ENCODE data around the gene WDR53. TPM values are rescaled to one million over a fixed set of nuclear protein-coding genes. Genes with fewer than 3 reads are reported as not detected.

Gene WDR53
- polyA plus RNA-seq, 1 donor from 2014 or later, result 4.3 TPM

GRCh38 chr3:196531418-196531817, 36.9 kb downstream of the WDR53 start:
- H2AFZ ChIP-seq (ENCODE audit: low read depth, low read length), result no peak overlapping the region
- TF ChIP-seq TAF1 (IDR thresholded peaks at IDR 0.05; ENCODE audit: low read depth) (no peak), MXI1 (conservative IDR thresholded peaks at IDR 0.05; ENCODE audit: poor library complexity, severe bottlenecking) (no peak), RAD21 (conservative IDR thresholded peaks at IDR 0.05) (no peak), EP300 (conservative IDR thresholded peaks at IDR 0.05; ENCODE audit: poor library complexity, severe bottlenecking) (no peak), CTCF (IDR thresholded peaks at IDR 0.05; ENCODE audit: poor library complexity, severe bottlenecking) (no peak), REST (IDR thresholded peaks at IDR 0.05; ENCODE audit: borderline replicate concordance) (no peak)
- no peaks in the 10 kb centered on the region for H3K79me2 ChIP-seq (replicated peaks; ENCODE audit: insufficient read depth, low read length)
- no peaks in the 10 kb centered on the region for H4K20me1 ChIP-seq (ENCODE audit: insufficient read depth)
- H3F3A ChIP-seq (ENCODE audit: insufficient read depth, low read length, poor library complexity, severe bottlenecking), result no peaks in the 10 kb centered on the region
- no peak overlapping the region for H3K4me2 ChIP-seq (ENCODE audit: low read length)
- no peak overlapping the region for H3K27ac ChIP-seq (ENCODE audit: low read length)
- no peaks in the 10 kb centered on the region for H3K9me2 ChIP-seq (ENCODE audit: insufficient read depth, low read length)
- H3K9ac ChIP-seq (ENCODE audit: low read length), result no peak overlapping the region
- H3K27me3 ChIP-seq (ENCODE audit: insufficient read depth, low read depth, low read length), result no peaks in the 10 kb centered on the region
- no peaks in the 10 kb centered on the region for H3K36me3 ChIP-seq (ENCODE audit: insufficient read depth, low read length)
- no peak overlapping the region for H3K4me3 ChIP-seq (ENCODE audit: low read length)
- H3K9me3 ChIP-seq (ENCODE audit: low read length), result no peaks in the 10 kb centered on the region

GRCh38 chr3:196528639-196529233, 39.6 kb downstream of the WDR53 start:
- Histone ChIP-seq H3K9ac (ENCODE audit: low read length) (no peak overlapping the region), H3K27me3 (ENCODE audit: insufficient read depth, low read depth, low read length) (no peaks in the 10 kb centered on the region), H2AFZ (ENCODE audit: low read depth, low read length) (no peak overlapping the region), H3K9me3 (ENCODE audit: low read length) (no peaks in the 10 kb centered on the region), H3K79me2 (replicated peaks; ENCODE audit: insufficient read depth, low read length) (no peaks in the 10 kb centered on the region), H4K20me1 (ENCODE audit: insufficient read depth) (no peaks in the 10 kb centered on the region), H3F3A (ENCODE audit: insufficient read depth, low read length, poor library complexity, severe bottlenecking) (no peaks in the 10 kb centered on the region), H3K27ac (ENCODE audit: low read length) (no peak overlapping the region), H3K9me2 (ENCODE audit: insufficient read depth, low read length) (no peaks in the 10 kb centered on the region), H3K4me3 (ENCODE audit: low read length) (no peak overlapping the region), H3K36me3 (ENCODE audit: insufficient read depth, low read length) (no peaks in the 10 kb centered on the region), H3K4me2 (ENCODE audit: low read length) (no peak overlapping the region)
- TF ChIP-seq RAD21 (conservative IDR thresholded peaks at IDR 0.05) (no peak), TAF1 (IDR thresholded peaks at IDR 0.05; ENCODE audit: low read depth) (no peak), MXI1 (conservative IDR thresholded peaks at IDR 0.05; ENCODE audit: poor library complexity, severe bottlenecking) (no peak), CTCF (IDR thresholded peaks at IDR 0.05; ENCODE audit: poor library complexity, severe bottlenecking) (no peak), EP300 (conservative IDR thresholded peaks at IDR 0.05; ENCODE audit: poor library complexity, severe bottlenecking) (no peak), SMC3 (conservative IDR thresholded peaks at IDR 0.05; ENCODE audit: poor library complexity) (no peak), EZH2 (IDR thresholded peaks at IDR 0.05; ENCODE audit: borderline replicate concordance, insufficient read depth, low read length, poor library complexity, severe bottlenecking) (no peak), POLR2AphosphoS5 (IDR thresholded peaks at IDR 0.05) (no peak), REST (IDR thresholded peaks at IDR 0.05; ENCODE audit: borderline replicate concordance) (no peak)
